K562 (cell line): ENCODE results near the gene SIX3. TPM values are rescaled to one million over a fixed set of nuclear protein-coding genes. Genes with fewer than 3 reads are reported as not detected.

Experiments used
- ATAC-seq: fragments of 200-7000 bp; cut with Tn5 transposase; 3 replicates; pipeline ENCODE4 v1.9.1; 2020; ENCODE audit warnings: moderate library complexity
- BruUV-seq: library from RNA; stranded (reverse); fragments of 400-500 nt; replicated peaks from 2 replicates; lab custom pipeline; 2021; lab: Mats Ljungman, UMichigan
- CTCF ChIA-PET: fragments of 300-600 bp; formaldehyde crosslinking; extraction: SDS; loops from one replicate; lab custom pipeline; 2021; ENCODE audit warnings: low intra/inter-chr PET ratio; lab: Yijun Ruan, JAX
- POLR2A ChIA-PET: fragments of 300-600, 350-650 bp; sonication (Branson Sonifier 250); formaldehyde crosslinking; extraction: SDS; loops from one replicate; lab custom pipeline; 2021; ENCODE audit warnings: antibody characterized with exemption, inconsistent platforms; lab: Yijun Ruan, JAX
- DNase-seq, 4 experiments: peaks; one replicate each; pipeline versions ENCODE4 v3.0.0 to v3.0.0-alpha.2; 2011 to 2018; ENCODE audit warnings: low spot score in 3 of 4, mixed read lengths in 3 of 4; ENCODE audit errors: extremely low read depth in 1 of 4
- FAIRE-seq: peaks from 2 replicates; lab custom pipeline; 2011; peaks lifted over from hg19 to GRCh38; lab: Jason Lieb, UNC
- H2AFZ ChIP-seq: 2 replicates; pipeline ENCODE4 v1.6.0; 2011; ENCODE audit warnings: low read depth, low read length, control low read depth, inconsistent platforms
- H3K27ac ChIP-seq: fragments of 200-600 bp; 3 replicates; pipeline ENCODE4 v1.8.0; 2011; ENCODE audit warnings: low read depth, mild to moderate bottlenecking, control low read depth, inconsistent platforms, low read length, moderate library complexity, mixed read lengths; ENCODE audit errors: extremely low read depth
- H3K27me3 ChIP-seq, 2 experiments: fragments of 300-600 bp in 1 of 2; 2 replicates in 1 of 2; 3 replicates in 1 of 2; pipeline versions ENCODE4 v1.6.0 to v1.8.0; 2011; ENCODE audit warnings: inconsistent platforms in 2 of 2, low read length in 2 of 2, mild to moderate bottlenecking in 1 of 2, mixed read lengths in 1 of 2, moderate library complexity in 1 of 2; ENCODE audit not compliant: control insufficient read depth in 2 of 2, insufficient read depth in 2 of 2
- H3K36me3 ChIP-seq: fragments of 300-600 bp; 3 replicates; pipeline ENCODE4 v1.8.0; 2011; ENCODE audit warnings: mild to moderate bottlenecking, low read length, inconsistent platforms; ENCODE audit not compliant: control insufficient read depth, insufficient read depth
- H3K4me1 ChIP-seq, 2 experiments: fragments of 200-600 bp in 1 of 2; replicated peaks in 1 of 2; 2 replicates in 1 of 2; 3 replicates in 1 of 2; pipeline versions ENCODE4 v1.5.1 to v1.8.0; 2011; ENCODE audit warnings: inconsistent platforms in 2 of 2, low read length in 2 of 2, mild to moderate bottlenecking in 1 of 2, mixed read lengths in 1 of 2, moderate library complexity in 1 of 2; ENCODE audit not compliant: control insufficient read depth in 2 of 2, insufficient read depth in 2 of 2
- H3K4me2 ChIP-seq: 2 replicates; pipeline ENCODE4 v1.6.1; 2011; ENCODE audit warnings: low read length, control low read depth, inconsistent platforms, mixed read lengths; ENCODE audit not compliant: insufficient read depth
- H3K4me3 ChIP-seq: fragments of 200-600 bp; sonication (generic), shearing (Covaris generic); 2 replicates; pipeline ENCODE4 v1.5.1; 2016; ENCODE audit warnings: control low read depth, inconsistent platforms
- H3K79me2 ChIP-seq: fragments of 200-600 bp; 3 replicates; pipeline ENCODE4 v1.8.0; 2011; ENCODE audit warnings: low read length, inconsistent platforms; ENCODE audit not compliant: control insufficient read depth, insufficient read depth
- H3K9ac ChIP-seq, 2 experiments: 2 replicates each; pipeline versions ENCODE4 v1.6.0 to v1.6.1; 2011; ENCODE audit warnings: low read depth in 2 of 2, low read length in 2 of 2, control low read depth in 1 of 2, inconsistent platforms in 1 of 2, mild to moderate bottlenecking in 1 of 2, mixed read lengths in 1 of 2; ENCODE audit not compliant: insufficient read depth in 1 of 2
- H3K9me1 ChIP-seq: one replicate; pipeline ENCODE4 v1.6.0; 2011; ENCODE audit warnings: inconsistent platforms, mild to moderate bottlenecking, low read length, moderate library complexity; ENCODE audit not compliant: control insufficient read depth, insufficient read depth
- H3K9me3 ChIP-seq: replicated peaks from 2 replicates; pipeline ENCODE4 v1.5.1; 2011; ENCODE audit warnings: low read depth, low read length, inconsistent platforms; ENCODE audit not compliant: control insufficient read depth, insufficient read depth
- H4K20me1 ChIP-seq: replicated peaks from 2 replicates; pipeline ENCODE4 v1.6.1; 2011; ENCODE audit warnings: low read length, inconsistent platforms, mixed read lengths; ENCODE audit not compliant: control insufficient read depth, insufficient read depth
- ATF1 ChIP-seq, 2 experiments: fragments of 450-650 bp in 1 of 2; IDR thresholded peaks; 2 replicates each; pipeline ENCODE4 v1.6.1; 2016; ENCODE audit warnings: missing compliant biosample characterization in 1 of 2, missing genetic modification characterization in 1 of 2
- HDAC3 ChIP-seq: fragments of 450-650 bp; IDR thresholded peaks from 2 replicates; pipeline ENCODE4 v1.6.1; 2018; ENCODE audit warnings: borderline replicate concordance, mild to moderate bottlenecking, moderate library complexity; ENCODE audit not compliant: partially characterized antibody
- HDAC8 ChIP-seq: fragments of 450-650 bp; IDR thresholded peaks from 2 replicates; pipeline ENCODE4 v1.6.1; 2016; ENCODE audit warnings: mild to moderate bottlenecking, missing genetic modification characterization, moderate library complexity, missing compliant biosample characterization
- HDGF ChIP-seq: fragments of 450-650 bp; IDR thresholded peaks from 2 replicates; pipeline ENCODE4 v1.6.1; 2016
- HMG20A ChIP-seq: fragments of 450-650 bp; formaldehyde crosslinking; conservative IDR thresholded peaks from 2 replicates; pipeline ENCODE4 v1.4.0; 2020; ENCODE audit warnings: mild to moderate bottlenecking, mixed read lengths
- HSF4 ChIP-seq: fragments of 250-450 bp; sonication (Bioruptor Pico); IDR thresholded peaks from 2 replicates; pipeline ENCODE4 v2.1.2; 2022; ENCODE audit warnings: mild to moderate bottlenecking, moderate library complexity, borderline replicate concordance
- IFI16 ChIP-seq: fragments of 250-450 bp; sonication (Bioruptor Pico); IDR thresholded peaks from 2 replicates; pipeline ENCODE4 v2.1.2; 2022; ENCODE audit warnings: mild to moderate bottlenecking, inconsistent platforms
- JUNB ChIP-seq: fragments of 450-650 bp; formaldehyde crosslinking; conservative IDR thresholded peaks from 2 replicates; pipeline ENCODE4 v1.4.0; 2020; ENCODE audit warnings: mild to moderate bottlenecking
- KHSRP ChIP-seq: fragments of 450-650 bp; IDR thresholded peaks from 2 replicates; pipeline ENCODE4 v1.6.1; 2017
- LCOR ChIP-seq: sonication (generic); formaldehyde crosslinking; IDR thresholded peaks from 2 replicates; pipeline ENCODE4 v1.8.0; 2022; ENCODE audit warnings: mild to moderate bottlenecking, missing genetic modification reagents
- NR4A1 ChIP-seq, 2 experiments: fragments of 250-450 bp in 1 of 2; fragments of 450-650 bp in 1 of 2; sonication (Bioruptor Pico) in 1 of 2; IDR thresholded peaks; 2 replicates each; pipeline versions ENCODE4 v1.4.0 to v1.6.1; 2016 to 2020; ENCODE audit warnings: mild to moderate bottlenecking in 2 of 2, missing compliant biosample characterization in 1 of 2, missing genetic modification characterization in 1 of 2, moderate library complexity in 1 of 2
- SAP30 ChIP-seq: fragments of 200-600 bp; sonication (generic); IDR thresholded peaks from 2 replicates; pipeline ENCODE4 v1.6.1; 2012; ENCODE audit warnings: borderline replicate concordance, low read depth, mild to moderate bottlenecking, moderate library complexity, low read length, control low read depth, inconsistent platforms; ENCODE audit not compliant: insufficient read depth, poor library complexity, severe bottlenecking
- SRSF7 ChIP-seq: fragments of 200-400 bp; formaldehyde crosslinking; optimal IDR thresholded peaks from 2 replicates; pipeline ENCODE3; 2017; ENCODE audit warnings: mild to moderate bottlenecking, low read depth, low read length
- TCFL5 ChIP-seq: fragments of 250-450 bp; sonication (Bioruptor Pico); conservative IDR thresholded peaks from 2 replicates; pipeline ENCODE4 v1.6.1; 2021; ENCODE audit warnings: mild to moderate bottlenecking, moderate library complexity, matching md5 sums
- WGBS: fragments of 100-300 bp; shearing (Covaris generic); methylation state at CpG from one replicate; pipeline ENCODE4 v1.1.6; 2016; ENCODE audit warnings: low coverage, mixed read lengths; ENCODE audit not compliant: insufficient coverage; ENCODE audit errors: missing lambda C conversion rate; 5-methylcytosine and 5-hydroxymethylcytosine counted together
- in situ Hi-C: fragments of 300-500 bp; cut with MboI; formaldehyde crosslinking; loops from 4 replicates; pipeline ENCODE4 v1.15.0; 2018; ENCODE audit warnings: inconsistent platforms, mixed read lengths
- intact Hi-C: fragments of 100-400 bp; cut with micrococcal nuclease; formaldehyde crosslinking; loops from 2 replicates; pipeline ENCODE4 v1.14.2; 2022
- polyA plus RNA-seq, 8 experiments: library from polyadenylated mRNA; depleted of rRNA in 4 of 8; stranded (reverse) in 5 of 8; unstranded in 3 of 8; fragments of >200 nt; fragmentation: Nextera tagmentation in 2 of 8; fragmentation: Illumina TruSeq in 1 of 8; extraction: Ambion mirVana in 2 of 8; extraction: Trizol in 1 of 8; gene quantifications; 2 replicates each; pipeline versions ENCODE4 v1.2.1 to v1.2.3, GENCODE V29; 2011 to 2014; ENCODE audit warnings: inconsistent platforms in 1 of 8, missing spikeins in 1 of 8
- total RNA-seq, 7 experiments: library from RNA; depleted of rRNA in 6 of 7; stranded (reverse); fragments of >200 nt in 6 of 7; fragmentation: Illumina TruSeq in 2 of 7; extraction: Trizol in 2 of 7; gene quantifications; 2 replicates each; pipeline versions ENCODE4 v1.2.1 to v1.2.3, GENCODE V29; 2011 to 2021; ENCODE audit warnings: low replicate concordance in 1 of 7
- TF ChIP-seq, protein P1 (sequence below): sonication (generic); formaldehyde crosslinking; IDR thresholded peaks from 2 replicates; pipeline ENCODE4 v1.8.0; 2022; ENCODE audit warnings: mild to moderate bottlenecking, low read depth, missing genetic modification reagents
- TF ChIP-seq, protein P2 (sequence below): conservative IDR thresholded peaks from 2 replicates; pipeline ENCODE4 v1.6.1; 2011; ENCODE audit warnings: low read depth, mild to moderate bottlenecking, low read length; ENCODE audit not compliant: control insufficient read depth

Gene SIX3
- total and polyA plus RNA-seq, 9 of the 15 experiments (the other 6 are each of a cell fraction or from before 2014, with no cell fraction given): not detected

DNA sequence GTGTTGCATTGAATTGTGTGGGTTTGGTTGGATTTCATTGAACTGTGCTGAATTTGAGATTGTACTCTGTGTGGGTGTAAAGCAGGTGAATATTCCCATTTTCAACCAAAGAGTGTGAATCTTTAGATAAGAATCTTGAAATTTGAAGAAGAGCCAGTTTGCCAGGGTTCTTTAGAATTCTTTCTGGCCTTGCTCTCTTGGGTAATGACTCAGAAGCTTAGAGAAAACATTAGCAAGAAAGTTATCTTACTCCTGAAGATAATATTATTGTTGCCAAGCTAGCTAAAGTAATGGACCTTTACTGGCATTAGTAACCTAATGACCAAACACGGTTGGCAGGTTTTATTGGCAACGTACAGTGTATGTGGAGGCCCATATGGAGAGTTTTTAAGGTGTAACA lies 46.4 kb upstream of the SIX3 start:
- TF ChIP-seq NR4A1 (CRISPR knock-in tag; IDR thresholded peaks at IDR 0.05): no peak
- TF ChIP-seq NR4A1 (tag; IDR thresholded peaks at IDR 0.05): no peak
- TF ChIP-seq HDAC3: no peak
- TF ChIP-seq IFI16 (CRISPR knock-in tag): no peak
- no peak for TF ChIP-seq HMG20A
- TF ChIP-seq TCFL5 (CRISPR knock-in tag): no peak
- no peak for TF ChIP-seq HDAC8 (tag)
- no peak for TF ChIP-seq HDGF
- TF ChIP-seq, protein P1, sequence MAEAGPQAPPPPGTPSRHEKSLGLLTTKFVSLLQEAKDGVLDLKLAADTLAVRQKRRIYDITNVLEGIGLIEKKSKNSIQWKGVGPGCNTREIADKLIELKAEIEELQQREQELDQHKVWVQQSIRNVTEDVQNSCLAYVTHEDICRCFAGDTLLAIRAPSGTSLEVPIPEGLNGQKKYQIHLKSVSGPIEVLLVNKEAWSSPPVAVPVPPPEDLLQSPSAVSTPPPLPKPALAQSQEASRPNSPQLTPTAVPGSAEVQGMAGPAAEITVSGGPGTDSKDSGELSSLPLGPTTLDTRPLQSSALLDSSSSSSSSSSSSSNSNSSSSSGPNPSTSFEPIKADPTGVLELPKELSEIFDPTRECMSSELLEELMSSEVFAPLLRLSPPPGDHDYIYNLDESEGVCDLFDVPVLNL: no peak
- no peak for TF ChIP-seq SAP30
- no peak for TF ChIP-seq SRSF7
- no peak for TF ChIP-seq JUNB (CRISPR knock-in tag)
- TF ChIP-seq ATF1 (CRISPR knock-in tag; IDR thresholded peaks at IDR 0.05): no peak
- no peak for TF ChIP-seq ATF1 (tag; IDR thresholded peaks at IDR 0.05)
- no peak for TF ChIP-seq KHSRP
- no peak for TF ChIP-seq LCOR (CRISPR knock-in tag)
- no peak for TF ChIP-seq HSF4
- TF ChIP-seq, protein P2, sequence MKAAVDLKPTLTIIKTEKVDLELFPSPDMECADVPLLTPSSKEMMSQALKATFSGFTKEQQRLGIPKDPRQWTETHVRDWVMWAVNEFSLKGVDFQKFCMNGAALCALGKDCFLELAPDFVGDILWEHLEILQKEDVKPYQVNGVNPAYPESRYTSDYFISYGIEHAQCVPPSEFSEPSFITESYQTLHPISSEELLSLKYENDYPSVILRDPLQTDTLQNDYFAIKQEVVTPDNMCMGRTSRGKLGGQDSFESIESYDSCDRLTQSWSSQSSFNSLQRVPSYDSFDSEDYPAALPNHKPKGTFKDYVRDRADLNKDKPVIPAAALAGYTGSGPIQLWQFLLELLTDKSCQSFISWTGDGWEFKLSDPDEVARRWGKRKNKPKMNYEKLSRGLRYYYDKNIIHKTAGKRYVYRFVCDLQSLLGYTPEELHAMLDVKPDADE: no peak
- 0% methylated on average over 2 of the region's 2 CpGs for WGBS
- in situ Hi-C loops (no loop called here), intact Hi-C loops (no loop called here)
- CTCF ChIA-PET: no interaction called here
- no peak for FAIRE-seq
- no peaks in the 10 kb centered on the region for H3K79me2 ChIP-seq
- no peak overlapping the region for H3K4me2 ChIP-seq
- DNase-seq: no peak
- BruUV-seq: no TSS peak
- ATAC-seq: no peak
- POLR2A ChIA-PET: no interaction called here
- no peak overlapping the region for H3K27ac ChIP-seq
- H2AFZ ChIP-seq: no peak overlapping the region
- H3K27me3 ChIP-seq: peaks cover 2 to 9% of the 10 kb centered on the region in 2 experiments; a peak in 3 of 5 replicates
- no peaks in the 10 kb centered on the region for H3K4me1 ChIP-seq
- H3K9me3 ChIP-seq: no peaks in the 10 kb centered on the region
- H3K4me3 ChIP-seq: no peak overlapping the region
- no peaks in the 10 kb centered on the region for H4K20me1 ChIP-seq
- H3K9me1 ChIP-seq: no peaks in the 10 kb centered on the region
- no peaks in the 10 kb centered on the region for H3K36me3 ChIP-seq
- no peak overlapping the region for H3K9ac ChIP-seq
